CD1c-positive myeloid dendritic cell (primary cell): ENCODE results near the gene UBP1.
"Not testable (repeated sequence)": the region's sequence is repeated elsewhere in the genome, so short reads cannot be mapped to it uniquely, and the experiment has no call there.

Experiments used
- DNase-seq: peaks from one replicate; pipeline ENCODE4 v3.0.0-alpha.2; 2016; ENCODE audit errors: extremely low spot score

UBP1 gene

GRCh38 chr3:33440328-33441224, at the start of gene UBP1:
TSS of gene UBP1 (minus strand) at chr3:33440405. CDS start at chr3:33439848, 557 bp downstream.
- peak; percentile 100 for DNase-seq

GRCh38 chr3:33488683-33489082, 48.5 kb upstream of the UBP1 start:
- no peak for DNase-seq

DNA sequence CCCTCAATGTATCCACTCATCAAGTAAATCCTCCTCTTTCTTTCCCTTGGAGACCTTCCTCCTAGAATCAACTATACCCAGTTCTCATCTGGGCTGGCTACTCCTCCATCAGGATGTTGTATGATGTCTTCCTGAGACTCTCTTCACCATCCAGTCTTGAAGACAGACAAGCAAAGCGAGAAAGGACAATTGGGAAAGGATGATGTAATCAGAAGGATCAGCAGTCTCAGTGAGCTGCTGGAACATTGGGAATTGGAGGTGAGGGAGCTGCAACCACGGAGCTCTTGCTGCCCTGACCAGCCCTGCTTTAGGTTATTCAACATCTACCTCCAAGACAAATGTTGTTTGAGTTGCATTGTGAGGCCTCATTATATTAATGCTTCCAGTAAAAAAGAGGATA, 48.0 kb upstream of the UBP1 start:
- no peak for DNase-seq

GRCh38 chr3:33482111-33482521, 41.9 kb upstream of the UBP1 start:
- DNase-seq: no peak

DNA sequence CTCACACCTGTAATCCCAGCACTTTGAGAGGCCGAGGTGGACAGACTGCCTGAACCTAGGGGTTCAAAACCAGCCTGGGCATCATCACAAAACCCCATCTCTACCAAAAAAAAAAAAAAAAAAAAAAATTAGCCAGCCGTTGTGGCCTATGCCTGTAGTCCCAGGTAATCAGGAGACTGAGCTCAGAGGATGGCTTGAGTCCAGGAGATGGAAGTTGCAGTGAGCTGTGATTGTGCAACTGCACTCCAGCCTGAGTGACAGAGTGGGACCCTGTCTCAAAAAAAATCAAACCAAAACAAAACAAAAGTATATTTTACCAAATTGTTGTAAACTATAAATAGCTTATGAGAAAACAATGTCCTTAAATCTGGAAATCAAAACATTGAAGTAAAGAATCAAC, 34.7 kb upstream of the UBP1 start:
- DNase-seq: no peak

DNA sequence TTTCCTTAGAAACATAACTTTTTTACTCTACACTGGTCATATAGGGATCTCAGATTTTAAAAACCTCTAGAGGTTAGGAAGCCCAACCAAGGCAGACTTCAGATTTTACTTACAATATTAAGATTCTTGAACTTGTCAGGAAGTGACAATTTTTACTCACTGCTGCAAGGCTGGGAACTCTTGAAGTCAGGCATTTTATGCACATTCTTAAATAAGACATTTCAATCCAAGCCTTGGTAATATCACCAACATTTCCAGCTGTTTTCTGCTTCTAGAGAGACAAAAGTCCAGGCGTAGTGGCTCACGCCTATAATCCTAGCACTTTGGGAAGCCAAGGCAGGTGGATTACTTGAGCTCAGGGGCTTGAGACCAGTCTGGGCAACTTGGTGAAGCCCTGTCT, 33.6 kb upstream of the UBP1 start:
- DNase-seq: no peak

- no peak for DNase-seq
These were observed 27.6 kb upstream of the UBP1 start for GRCh38 chr3:33467786-33468185.

DNA sequence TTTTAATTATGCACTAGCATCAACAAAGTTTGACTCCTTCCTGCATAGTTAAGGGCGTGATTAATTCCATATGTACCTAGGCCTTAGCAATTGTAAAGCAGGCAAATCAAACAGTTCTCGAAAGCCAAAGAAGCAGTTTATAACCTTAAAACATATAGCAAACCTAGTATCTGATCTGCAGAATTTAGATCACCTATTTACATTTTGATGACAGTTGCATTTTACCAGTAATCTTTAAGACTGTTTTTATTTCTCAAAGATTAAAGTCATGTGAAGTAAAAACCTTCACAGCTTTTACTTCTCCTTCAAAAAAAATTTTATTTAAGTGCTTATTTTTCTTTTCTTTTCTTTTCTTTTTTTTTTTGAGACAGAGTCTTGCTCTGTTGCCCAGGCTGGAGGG, 20.9 kb upstream of the UBP1 start:
- no peak for DNase-seq

- not testable (repeated sequence) for DNase-seq
These were observed 19.4 kb upstream of the UBP1 start for GRCh38 chr3:33459577-33459976.

DNA sequence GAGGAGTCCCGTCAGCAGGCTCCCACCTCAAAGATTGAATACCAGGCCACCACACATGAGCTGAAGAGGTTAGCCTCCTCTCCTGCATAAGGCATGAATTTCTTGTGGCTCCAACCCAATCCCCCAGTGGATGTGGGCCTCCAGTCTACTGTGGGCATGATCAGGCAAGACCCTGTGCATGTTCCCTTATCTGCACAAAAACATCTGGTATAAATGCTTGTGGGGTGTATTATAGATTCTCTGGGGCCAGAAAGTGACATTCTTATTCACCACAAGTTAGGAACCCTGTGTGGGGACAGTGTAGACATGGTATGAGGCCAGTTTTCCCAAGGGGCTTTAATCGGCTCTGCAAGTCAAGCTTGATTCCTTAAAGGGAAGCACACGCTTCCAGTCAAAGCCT, 18.2 kb upstream of the UBP1 start:
- DNase-seq: no peak

DNA sequence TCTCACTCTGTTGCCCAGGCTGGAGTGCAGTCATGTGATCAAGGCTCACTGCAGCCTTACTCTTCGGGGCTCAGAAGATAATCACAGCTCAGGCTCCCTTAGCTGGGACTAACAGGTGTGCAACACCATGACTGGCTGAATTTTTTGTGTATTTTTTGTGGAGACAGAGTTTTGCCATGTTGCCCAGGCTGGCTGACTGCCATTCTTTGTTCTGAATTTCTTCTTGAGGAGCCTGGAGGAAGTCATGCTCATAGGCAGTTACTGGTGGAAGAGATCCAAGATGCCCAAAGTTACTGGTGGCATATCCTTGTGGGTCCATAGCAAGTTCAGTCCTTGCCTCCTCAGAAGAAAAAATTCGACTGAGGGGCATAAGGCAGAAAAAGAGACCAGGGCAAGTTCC, 16.6 kb upstream of the UBP1 start:
- no peak for DNase-seq

GRCh38 chr3:33453331-33453761, 13.1 kb upstream of the UBP1 start:
- DNase-seq: no peak

DNA sequence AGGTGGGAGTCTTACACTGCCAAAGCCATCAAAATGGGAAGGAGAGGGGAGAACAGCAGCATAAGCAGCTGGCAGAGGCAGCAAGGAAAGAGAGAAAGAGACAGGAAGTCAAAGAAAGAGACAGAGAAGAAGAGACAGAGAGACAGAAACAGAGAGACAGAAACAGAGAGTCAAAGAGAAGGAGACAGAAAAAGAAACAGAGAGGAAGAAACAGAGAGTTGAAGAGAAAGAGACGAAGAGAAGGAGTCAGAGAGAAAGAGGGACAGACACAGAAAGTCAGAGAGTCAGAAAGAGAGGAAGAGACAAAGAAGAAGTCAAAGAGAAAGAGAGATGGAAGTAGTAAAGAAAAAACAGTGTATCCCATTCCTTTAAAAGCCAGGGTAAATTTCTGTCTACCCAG, 11.8 kb upstream of the UBP1 start:
- not testable (repeated sequence) for DNase-seq

DNA sequence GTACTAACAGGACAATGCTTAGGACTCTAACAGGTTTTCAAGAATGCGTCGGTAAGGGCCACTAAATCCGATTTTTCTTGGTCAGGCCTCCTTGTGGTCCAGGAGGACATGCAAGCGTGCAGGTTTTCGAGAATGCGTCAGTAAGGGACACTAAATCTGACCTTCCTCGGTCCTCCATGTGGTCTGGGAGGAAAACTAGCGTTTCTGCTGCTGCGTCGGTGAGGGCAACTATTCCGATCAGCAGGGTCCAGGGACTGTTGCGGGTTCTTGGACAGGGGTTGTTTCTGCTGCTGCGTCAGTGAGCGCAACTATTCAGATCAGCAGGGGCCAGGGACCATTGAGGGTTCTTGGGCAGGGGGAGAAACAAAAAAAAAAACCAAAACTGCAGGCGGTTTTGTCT, 7.8 kb upstream of the UBP1 start:
- no peak for DNase-seq

- DNase-seq: not testable (repeated sequence)
These were observed 7.0 kb upstream of the UBP1 start for GRCh38 chr3:33447256-33447625.

- no peak for DNase-seq
These were observed 2.0 kb upstream of the UBP1 start for GRCh38 chr3:33442190-33442589.

- no peak for DNase-seq
These were observed 1.2 kb upstream of the UBP1 start for GRCh38 chr3:33441225-33441976.

DNA sequence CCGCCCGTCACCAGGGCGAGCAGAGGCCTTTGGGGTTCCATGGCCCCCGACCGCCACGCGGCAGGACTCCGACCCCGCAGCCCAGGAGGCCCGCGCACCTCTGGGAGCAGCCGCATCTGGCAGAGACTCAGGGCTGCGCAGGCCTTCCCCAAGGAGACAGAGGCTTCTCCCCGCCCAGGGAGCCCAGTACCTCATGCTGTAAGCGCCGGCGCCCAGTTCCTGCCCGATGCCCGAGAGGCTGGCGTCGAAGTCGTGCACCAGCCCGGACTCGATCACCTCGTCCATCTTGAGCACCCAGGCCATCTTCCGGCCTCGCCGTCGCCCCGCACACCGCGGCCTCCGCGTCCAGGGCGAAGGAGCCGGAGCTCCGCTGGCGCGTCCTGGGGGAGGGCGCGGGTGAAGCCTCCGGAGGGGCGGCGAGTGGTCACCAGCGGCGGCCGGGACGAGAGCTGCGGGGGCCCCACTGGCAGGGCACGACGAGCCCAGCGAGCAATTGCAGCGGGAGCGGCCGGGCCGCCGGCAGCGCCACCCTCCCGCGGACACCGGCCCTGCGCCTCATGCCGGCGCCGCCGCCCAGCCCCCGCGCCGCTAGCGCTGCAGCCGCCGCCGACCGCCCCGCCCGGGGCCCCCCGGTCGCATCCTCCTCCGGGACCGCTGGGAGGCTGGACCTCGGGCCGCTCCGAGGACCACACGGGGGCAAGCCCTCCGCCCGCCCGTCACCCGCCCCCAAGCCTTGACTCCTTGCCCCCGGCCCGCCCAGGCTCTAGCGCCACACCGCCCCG, 468 bp downstream of the UBP1 start:
- peak; percentile 58 for DNase-seq

GRCh38 chr3:33438881-33439545, 1.2 kb downstream of the UBP1 start:
- DNase-seq: peak; percentile 40

DNA sequence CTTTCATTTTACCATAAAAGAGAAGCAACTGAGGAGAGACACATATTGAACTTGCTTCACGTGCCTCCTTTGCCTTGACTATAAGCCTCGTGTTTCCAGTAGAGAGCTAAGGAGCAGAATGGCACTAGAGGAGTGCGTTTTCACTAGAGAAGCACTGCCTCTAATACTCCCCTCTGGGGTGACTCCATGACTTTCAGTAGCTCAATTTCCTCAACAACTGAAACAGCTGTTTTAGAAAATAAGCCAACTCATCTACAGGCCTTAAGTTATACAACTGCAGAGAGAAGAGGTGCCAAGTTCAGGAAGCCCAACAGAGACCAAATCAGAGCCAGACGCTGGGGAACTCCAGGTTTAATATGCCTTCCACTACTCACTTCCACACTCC, 1.9 kb downstream of the UBP1 start:
- DNase-seq: peak; percentile 47

DNA sequence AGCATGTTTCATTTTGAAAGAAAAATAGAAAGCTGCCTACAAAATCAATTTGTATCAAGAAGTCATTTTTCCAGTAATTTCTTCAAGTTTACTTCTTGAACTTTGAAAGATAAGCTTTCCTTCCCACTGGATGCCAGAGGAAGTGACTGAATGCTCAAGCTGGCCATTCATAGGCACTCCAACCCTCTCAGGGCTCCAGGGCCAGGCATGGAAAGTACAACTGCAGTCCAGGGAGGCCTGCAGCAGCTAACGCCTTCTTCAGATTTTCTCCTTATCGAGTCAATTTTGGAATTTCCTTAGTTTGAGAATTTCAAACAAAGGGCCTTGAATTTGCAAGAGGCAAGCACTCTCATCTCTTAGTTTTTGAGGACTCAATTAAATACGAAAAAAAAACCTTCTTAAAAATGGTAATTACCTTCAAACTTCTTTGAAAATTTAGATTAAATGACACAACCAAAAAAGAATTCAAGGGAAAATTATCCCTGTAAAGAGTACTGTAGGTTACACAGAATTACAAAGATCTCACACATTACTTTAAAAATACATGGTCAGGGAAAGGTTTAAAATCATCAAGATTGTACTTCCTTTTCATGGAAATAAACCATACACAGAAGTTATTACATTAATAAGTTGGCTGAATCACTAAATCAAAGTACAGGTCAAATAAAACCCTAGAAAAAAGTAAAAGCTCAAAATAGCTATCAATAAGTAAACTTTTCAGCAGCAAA, 2.5 kb downstream of the UBP1 start:
- peak; percentile 28 for DNase-seq
